K562 (cell line): Measurements from ENCODE around the gene APOO. TPM values are rescaled to one million over a fixed set of nuclear protein-coding genes. Genes with fewer than 3 reads are reported as not detected.

Experiments
- ATAC-seq: fragments of 200-7000 bp; cut with Tn5 transposase; 3 replicates; pipeline ENCODE4 v1.9.1; 2020; ENCODE audit warnings: moderate library complexity
- BruUV-seq: library from RNA; stranded (reverse); fragments of 400-500 nt; replicated peaks from 2 replicates; lab custom pipeline; 2021; lab: Mats Ljungman, UMichigan
- CTCF ChIA-PET: fragments of 300-600 bp; formaldehyde crosslinking; extraction: SDS; loops from one replicate; lab custom pipeline; 2021; ENCODE audit warnings: low intra/inter-chr PET ratio; lab: Yijun Ruan, JAX
- POLR2A ChIA-PET: fragments of 300-600, 350-650 bp; sonication (Branson Sonifier 250); formaldehyde crosslinking; extraction: SDS; loops from one replicate; lab custom pipeline; 2021; ENCODE audit warnings: antibody characterized with exemption, inconsistent platforms; lab: Yijun Ruan, JAX
- DNase-seq, 4 experiments: peaks; one replicate each; pipeline versions ENCODE4 v3.0.0 to v3.0.0-alpha.2; 2011 to 2018; ENCODE audit warnings: low spot score in 3 of 4, mixed read lengths in 3 of 4; ENCODE audit errors: extremely low read depth in 1 of 4
- FAIRE-seq: peaks from 2 replicates; lab custom pipeline; 2011; peaks lifted over from hg19 to GRCh38; lab: Jason Lieb, UNC
- H2AFZ ChIP-seq: 2 replicates; pipeline ENCODE4 v1.6.0; 2011; ENCODE audit warnings: low read depth, low read length, control low read depth, inconsistent platforms
- H3K27ac ChIP-seq: fragments of 200-600 bp; 3 replicates; pipeline ENCODE4 v1.8.0; 2011; ENCODE audit warnings: low read depth, mild to moderate bottlenecking, control low read depth, inconsistent platforms, low read length, moderate library complexity, mixed read lengths; ENCODE audit errors: extremely low read depth
- H3K27me3 ChIP-seq, 2 experiments: fragments of 300-600 bp in 1 of 2; 2 replicates in 1 of 2; 3 replicates in 1 of 2; pipeline versions ENCODE4 v1.6.0 to v1.8.0; 2011; ENCODE audit warnings: inconsistent platforms in 2 of 2, low read length in 2 of 2, mild to moderate bottlenecking in 1 of 2, mixed read lengths in 1 of 2, moderate library complexity in 1 of 2; ENCODE audit not compliant: control insufficient read depth in 2 of 2, insufficient read depth in 2 of 2
- H3K36me3 ChIP-seq: fragments of 300-600 bp; 3 replicates; pipeline ENCODE4 v1.8.0; 2011; ENCODE audit warnings: mild to moderate bottlenecking, low read length, inconsistent platforms; ENCODE audit not compliant: control insufficient read depth, insufficient read depth
- H3K4me1 ChIP-seq, 2 experiments: fragments of 200-600 bp in 1 of 2; replicated peaks in 1 of 2; 2 replicates in 1 of 2; 3 replicates in 1 of 2; pipeline versions ENCODE4 v1.5.1 to v1.8.0; 2011; ENCODE audit warnings: inconsistent platforms in 2 of 2, low read length in 2 of 2, mild to moderate bottlenecking in 1 of 2, mixed read lengths in 1 of 2, moderate library complexity in 1 of 2; ENCODE audit not compliant: control insufficient read depth in 2 of 2, insufficient read depth in 2 of 2
- H3K4me2 ChIP-seq: 2 replicates; pipeline ENCODE4 v1.6.1; 2011; ENCODE audit warnings: low read length, control low read depth, inconsistent platforms, mixed read lengths; ENCODE audit not compliant: insufficient read depth
- H3K4me3 ChIP-seq: fragments of 200-600 bp; sonication (generic), shearing (Covaris generic); 2 replicates; pipeline ENCODE4 v1.5.1; 2016; ENCODE audit warnings: control low read depth, inconsistent platforms
- H3K79me2 ChIP-seq: fragments of 200-600 bp; 3 replicates; pipeline ENCODE4 v1.8.0; 2011; ENCODE audit warnings: low read length, inconsistent platforms; ENCODE audit not compliant: control insufficient read depth, insufficient read depth
- H3K9ac ChIP-seq, 2 experiments: 2 replicates each; pipeline versions ENCODE4 v1.6.0 to v1.6.1; 2011; ENCODE audit warnings: low read depth in 2 of 2, low read length in 2 of 2, control low read depth in 1 of 2, inconsistent platforms in 1 of 2, mild to moderate bottlenecking in 1 of 2, mixed read lengths in 1 of 2; ENCODE audit not compliant: insufficient read depth in 1 of 2
- H3K9me1 ChIP-seq: one replicate; pipeline ENCODE4 v1.6.0; 2011; ENCODE audit warnings: inconsistent platforms, mild to moderate bottlenecking, low read length, moderate library complexity; ENCODE audit not compliant: control insufficient read depth, insufficient read depth
- H3K9me3 ChIP-seq: replicated peaks from 2 replicates; pipeline ENCODE4 v1.5.1; 2011; ENCODE audit warnings: low read depth, low read length, inconsistent platforms; ENCODE audit not compliant: control insufficient read depth, insufficient read depth
- H4K20me1 ChIP-seq: replicated peaks from 2 replicates; pipeline ENCODE4 v1.6.1; 2011; ENCODE audit warnings: low read length, inconsistent platforms, mixed read lengths; ENCODE audit not compliant: control insufficient read depth, insufficient read depth
- CEBPB ChIP-seq: fragments of 450-650 bp; IDR thresholded peaks from 2 replicates; pipeline ENCODE4 v1.6.1; 2016; ENCODE audit warnings: missing genetic modification characterization, missing compliant biosample characterization
- DPF2 ChIP-seq: fragments of 450-650 bp; IDR thresholded peaks from 2 replicates; pipeline ENCODE4 v1.6.1; 2016
- HNRNPUL1 ChIP-seq: fragments of 200-400 bp; formaldehyde crosslinking; IDR thresholded peaks from 2 replicates; pipeline ENCODE4 v1.6.1; 2017; ENCODE audit warnings: low read length
- MAFG ChIP-seq: fragments of 450-650 bp; conservative IDR thresholded peaks from 2 replicates; pipeline ENCODE4 v1.6.1; 2016; ENCODE audit warnings: missing genetic modification characterization, missing compliant biosample characterization
- MBD1 ChIP-seq: fragments of 250-450 bp; sonication (Bioruptor Pico); IDR thresholded peaks from 2 replicates; pipeline ENCODE4 v1.8.0; 2022; ENCODE audit warnings: inconsistent platforms
- MTF1 ChIP-seq: fragments of 250-450 bp; sonication (Bioruptor Pico); IDR thresholded peaks from 2 replicates; pipeline ENCODE4 v1.9.0; 2021; ENCODE audit warnings: moderate library complexity, mild to moderate bottlenecking, inconsistent platforms, borderline replicate concordance
- PHB ChIP-seq: fragments of 250-450 bp; sonication (Bioruptor Pico); IDR thresholded peaks from 2 replicates; pipeline ENCODE4 v1.5.0; 2021
- ZNF766 ChIP-seq: fragments of 200-800 bp; sonication (Bioruptor generic); conservative IDR thresholded peaks from 2 replicates; pipeline ENCODE4 v1.6.1; 2016; ENCODE audit warnings: missing genetic modification characterization, missing compliant biosample characterization
- in situ Hi-C: fragments of 300-500 bp; cut with MboI; formaldehyde crosslinking; loops from 4 replicates; pipeline ENCODE4 v1.15.0; 2018; ENCODE audit warnings: inconsistent platforms, mixed read lengths
- intact Hi-C: fragments of 100-400 bp; cut with micrococcal nuclease; formaldehyde crosslinking; loops from 2 replicates; pipeline ENCODE4 v1.14.2; 2022
- polyA plus RNA-seq, 8 experiments: library from polyadenylated mRNA; depleted of rRNA in 4 of 8; stranded (reverse) in 5 of 8; unstranded in 3 of 8; fragments of >200 nt; fragmentation: Nextera tagmentation in 2 of 8; fragmentation: Illumina TruSeq in 1 of 8; extraction: Ambion mirVana in 2 of 8; extraction: Trizol in 1 of 8; gene quantifications; 2 replicates each; pipeline versions ENCODE4 v1.2.1 to v1.2.3, GENCODE V29; 2011 to 2014; ENCODE audit warnings: inconsistent platforms in 1 of 8, missing spikeins in 1 of 8
- total RNA-seq, 7 experiments: library from RNA; depleted of rRNA in 6 of 7; stranded (reverse); fragments of >200 nt in 6 of 7; fragmentation: Illumina TruSeq in 2 of 7; extraction: Trizol in 2 of 7; gene quantifications; 2 replicates each; pipeline versions ENCODE4 v1.2.1 to v1.2.3, GENCODE V29; 2011 to 2021; ENCODE audit warnings: low replicate concordance in 1 of 7
- TF ChIP-seq, protein P1 (sequence below): sonication (generic); formaldehyde crosslinking; IDR thresholded peaks from 2 replicates; pipeline ENCODE4 v1.8.1; 2023; ENCODE audit warnings: missing genetic modification reagents, mild to moderate bottlenecking, borderline replicate concordance
- TF ChIP-seq, protein P2 (sequence below): sonication (generic); formaldehyde crosslinking; IDR thresholded peaks from 2 replicates; pipeline ENCODE4 v1.5.0; 2020; ENCODE audit warnings: missing genetic modification reagents
- TF ChIP-seq, protein P3 (sequence below): sonication (generic); formaldehyde crosslinking; IDR thresholded peaks from 2 replicates; pipeline ENCODE4 v1.8.0; 2022; ENCODE audit warnings: missing genetic modification reagents, mild to moderate bottlenecking, borderline replicate concordance
- TF ChIP-seq, protein P4 (sequence below): fragments of 450-650 bp; IDR thresholded peaks from 2 replicates; pipeline ENCODE4 v1.6.1; 2017; ENCODE audit warnings: mild to moderate bottlenecking, moderate library complexity
- TF ChIP-seq, protein P5 (sequence below): sonication (generic); formaldehyde crosslinking; IDR thresholded peaks from 2 replicates; pipeline ENCODE4 v1.8.0; 2022; ENCODE audit warnings: missing genetic modification reagents, mild to moderate bottlenecking, moderate library complexity, borderline replicate concordance

Gene APOO
- total and polyA plus RNA-seq, 9 of the 15 experiments (the other 6 are each of a cell fraction or from before 2014, with no cell fraction given) = 37.3 to 76.4 (median 60.8) TPM

DNA sequence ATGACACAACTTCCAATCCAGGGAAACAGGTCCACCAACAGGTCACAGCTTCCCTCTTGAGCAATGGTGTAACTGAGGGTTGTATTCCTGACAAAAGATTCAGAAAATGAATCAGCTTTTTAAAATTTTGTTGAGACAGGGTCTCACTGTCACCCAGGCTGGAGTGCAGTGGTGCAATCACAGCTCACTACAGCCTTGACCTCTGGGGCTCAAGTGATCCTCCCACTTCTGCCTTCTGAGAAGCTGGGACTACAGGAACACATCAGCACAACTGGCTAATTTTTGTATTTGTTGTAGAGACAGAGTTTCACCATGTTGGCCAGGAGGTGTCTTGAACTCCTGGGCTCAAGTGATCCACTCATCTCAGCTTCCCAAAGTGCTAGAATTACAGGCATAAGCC is 81.1 kb downstream of the APOO start:
- intact Hi-C loops (no loop called here), in situ Hi-C loops (no loop called here)
- no peaks in the 10 kb centered on the region for H3K79me2 ChIP-seq
- no peak overlapping the region for H3K4me2 ChIP-seq
- no peaks in the 10 kb centered on the region for H3K9me3 ChIP-seq
- DNase-seq (no peak), ATAC-seq (no peak), FAIRE-seq (no peak)
- H3K27me3 ChIP-seq = no peaks in the 10 kb centered on the region
- H3K4me1 ChIP-seq = no peaks in the 10 kb centered on the region; a peak in 1 of 5 replicates
- ChIA-PET CTCF (no interaction called here), POLR2A (no interaction called here)
- H2AFZ ChIP-seq = no peak overlapping the region
- no TSS peak for BruUV-seq
- no peak overlapping the region for H3K9ac ChIP-seq
- no peaks in the 10 kb centered on the region for H4K20me1 ChIP-seq
- no peaks in the 10 kb centered on the region for H3K9me1 ChIP-seq
- H3K27ac ChIP-seq = no peak overlapping the region
- H3K4me3 ChIP-seq = no peak overlapping the region
- H3K36me3 ChIP-seq = no peaks in the 10 kb centered on the region
- TF ChIP-seq, protein P1, sequence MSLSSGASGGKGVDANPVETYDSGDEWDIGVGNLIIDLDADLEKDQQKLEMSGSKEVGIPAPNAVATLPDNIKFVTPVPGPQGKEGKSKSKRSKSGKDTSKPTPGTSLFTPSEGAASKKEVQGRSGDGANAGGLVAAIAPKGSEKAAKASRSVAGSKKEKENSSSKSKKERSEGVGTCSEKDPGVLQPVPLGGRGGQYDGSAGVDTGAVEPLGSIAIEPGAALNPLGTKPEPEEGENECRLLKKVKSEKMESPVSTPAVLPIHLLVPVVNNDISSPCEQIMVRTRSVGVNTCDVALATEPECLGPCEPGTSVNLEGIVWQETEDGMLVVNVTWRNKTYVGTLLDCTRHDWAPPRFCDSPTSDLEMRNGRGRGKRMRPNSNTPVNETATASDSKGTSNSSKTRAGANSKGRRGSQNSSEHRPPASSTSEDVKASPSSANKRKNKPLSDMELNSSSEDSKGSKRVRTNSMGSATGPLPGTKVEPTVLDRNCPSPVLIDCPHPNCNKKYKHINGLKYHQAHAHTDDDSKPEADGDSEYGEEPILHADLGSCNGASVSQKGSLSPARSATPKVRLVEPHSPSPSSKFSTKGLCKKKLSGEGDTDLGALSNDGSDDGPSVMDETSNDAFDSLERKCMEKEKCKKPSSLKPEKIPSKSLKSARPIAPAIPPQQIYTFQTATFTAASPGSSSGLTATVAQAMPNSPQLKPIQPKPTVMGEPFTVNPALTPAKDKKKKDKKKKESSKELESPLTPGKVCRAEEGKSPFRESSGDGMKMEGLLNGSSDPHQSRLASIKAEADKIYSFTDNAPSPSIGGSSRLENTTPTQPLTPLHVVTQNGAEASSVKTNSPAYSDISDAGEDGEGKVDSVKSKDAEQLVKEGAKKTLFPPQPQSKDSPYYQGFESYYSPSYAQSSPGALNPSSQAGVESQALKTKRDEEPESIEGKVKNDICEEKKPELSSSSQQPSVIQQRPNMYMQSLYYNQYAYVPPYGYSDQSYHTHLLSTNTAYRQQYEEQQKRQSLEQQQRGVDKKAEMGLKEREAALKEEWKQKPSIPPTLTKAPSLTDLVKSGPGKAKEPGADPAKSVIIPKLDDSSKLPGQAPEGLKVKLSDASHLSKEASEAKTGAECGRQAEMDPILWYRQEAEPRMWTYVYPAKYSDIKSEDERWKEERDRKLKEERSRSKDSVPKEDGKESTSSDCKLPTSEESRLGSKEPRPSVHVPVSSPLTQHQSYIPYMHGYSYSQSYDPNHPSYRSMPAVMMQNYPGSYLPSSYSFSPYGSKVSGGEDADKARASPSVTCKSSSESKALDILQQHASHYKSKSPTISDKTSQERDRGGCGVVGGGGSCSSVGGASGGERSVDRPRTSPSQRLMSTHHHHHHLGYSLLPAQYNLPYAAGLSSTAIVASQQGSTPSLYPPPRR (CRISPR knock-in tag) = no peak
- TF ChIP-seq, protein P2, sequence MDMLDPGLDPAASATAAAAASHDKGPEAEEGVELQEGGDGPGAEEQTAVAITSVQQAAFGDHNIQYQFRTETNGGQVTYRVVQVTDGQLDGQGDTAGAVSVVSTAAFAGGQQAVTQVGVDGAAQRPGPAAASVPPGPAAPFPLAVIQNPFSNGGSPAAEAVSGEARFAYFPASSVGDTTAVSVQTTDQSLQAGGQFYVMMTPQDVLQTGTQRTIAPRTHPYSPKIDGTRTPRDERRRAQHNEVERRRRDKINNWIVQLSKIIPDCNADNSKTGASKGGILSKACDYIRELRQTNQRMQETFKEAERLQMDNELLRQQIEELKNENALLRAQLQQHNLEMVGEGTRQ (CRISPR knock-in tag) = no peak
- TF ChIP-seq, protein P3, sequence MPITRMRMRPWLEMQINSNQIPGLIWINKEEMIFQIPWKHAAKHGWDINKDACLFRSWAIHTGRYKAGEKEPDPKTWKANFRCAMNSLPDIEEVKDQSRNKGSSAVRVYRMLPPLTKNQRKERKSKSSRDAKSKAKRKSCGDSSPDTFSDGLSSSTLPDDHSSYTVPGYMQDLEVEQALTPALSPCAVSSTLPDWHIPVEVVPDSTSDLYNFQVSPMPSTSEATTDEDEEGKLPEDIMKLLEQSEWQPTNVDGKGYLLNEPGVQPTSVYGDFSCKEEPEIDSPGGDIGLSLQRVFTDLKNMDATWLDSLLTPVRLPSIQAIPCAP (CRISPR knock-in tag) = no peak
- TF ChIP-seq, protein P4, sequence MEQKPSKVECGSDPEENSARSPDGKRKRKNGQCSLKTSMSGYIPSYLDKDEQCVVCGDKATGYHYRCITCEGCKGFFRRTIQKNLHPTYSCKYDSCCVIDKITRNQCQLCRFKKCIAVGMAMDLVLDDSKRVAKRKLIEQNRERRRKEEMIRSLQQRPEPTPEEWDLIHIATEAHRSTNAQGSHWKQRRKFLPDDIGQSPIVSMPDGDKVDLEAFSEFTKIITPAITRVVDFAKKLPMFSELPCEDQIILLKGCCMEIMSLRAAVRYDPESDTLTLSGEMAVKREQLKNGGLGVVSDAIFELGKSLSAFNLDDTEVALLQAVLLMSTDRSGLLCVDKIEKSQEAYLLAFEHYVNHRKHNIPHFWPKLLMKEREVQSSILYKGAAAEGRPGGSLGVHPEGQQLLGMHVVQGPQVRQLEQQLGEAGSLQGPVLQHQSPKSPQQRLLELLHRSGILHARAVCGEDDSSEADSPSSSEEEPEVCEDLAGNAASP = no peak
- TF ChIP-seq CEBPB (tag) (no peak), HNRNPUL1 (no peak), MTF1 (CRISPR knock-in tag) (no peak), PHB (CRISPR knock-in tag) (no peak), DPF2 (no peak), MAFG (tag) (no peak), ZNF766 (no peak), MBD1 (no peak)
- TF ChIP-seq, protein P5, sequence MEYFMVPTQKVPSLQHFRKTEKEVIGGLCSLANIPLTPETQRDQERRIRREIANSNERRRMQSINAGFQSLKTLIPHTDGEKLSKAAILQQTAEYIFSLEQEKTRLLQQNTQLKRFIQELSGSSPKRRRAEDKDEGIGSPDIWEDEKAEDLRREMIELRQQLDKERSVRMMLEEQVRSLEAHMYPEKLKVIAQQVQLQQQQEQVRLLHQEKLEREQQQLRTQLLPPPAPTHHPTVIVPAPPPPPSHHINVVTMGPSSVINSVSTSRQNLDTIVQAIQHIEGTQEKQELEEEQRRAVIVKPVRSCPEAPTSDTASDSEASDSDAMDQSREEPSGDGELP (CRISPR knock-in tag) = no peak
